Measurements from ENCODE around the gene FAM50B.
"Not testable (repeated sequence)": the region's sequence is repeated elsewhere in the genome, so short reads cannot be mapped to it uniquely, and the experiment has no call there.

FAM50B gene

DNA sequence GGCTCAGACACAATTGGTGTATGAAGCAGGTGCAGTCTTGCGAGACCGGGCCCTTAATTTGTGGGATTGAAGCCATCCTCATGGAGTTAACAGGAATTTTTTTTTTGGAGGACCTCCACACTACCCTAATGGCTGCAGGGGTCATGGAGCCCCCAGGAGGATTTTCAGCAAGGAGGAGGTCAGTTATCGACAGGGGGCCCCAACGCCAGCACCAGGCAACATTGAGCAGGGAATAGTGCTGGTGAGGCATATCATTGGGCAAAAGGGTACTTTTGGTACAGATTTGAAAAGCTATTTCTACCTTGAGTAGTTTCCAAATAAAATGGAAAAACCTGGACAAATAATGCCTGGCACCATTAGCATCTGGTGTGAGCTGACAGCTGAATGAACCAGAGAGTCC lies 6.7 kb downstream of the FAM50B start:
- TF ChIP-seq CTCF (IDR thresholded peaks at IDR 0.05; ENCODE audit: control insufficient read depth, insufficient read depth, low read depth, low read length, missing control alignments), result no peak
- DNase-seq (ENCODE audit: low read depth), result no peak
- no peak overlapping the region for H3K4me3 ChIP-seq (ENCODE audit: control insufficient read depth, low read depth, low read length)

GRCh38 chr6:3856576-3856975 lies 7.4 kb downstream of the FAM50B start:
- no peak for DNase-seq (ENCODE audit: low read depth)
- TF ChIP-seq CTCF (IDR thresholded peaks at IDR 0.05; ENCODE audit: control insufficient read depth, insufficient read depth, low read depth, low read length, missing control alignments), result no peak
- H3K4me3 ChIP-seq (ENCODE audit: control insufficient read depth, low read depth, low read length), result no peak overlapping the region

DNA sequence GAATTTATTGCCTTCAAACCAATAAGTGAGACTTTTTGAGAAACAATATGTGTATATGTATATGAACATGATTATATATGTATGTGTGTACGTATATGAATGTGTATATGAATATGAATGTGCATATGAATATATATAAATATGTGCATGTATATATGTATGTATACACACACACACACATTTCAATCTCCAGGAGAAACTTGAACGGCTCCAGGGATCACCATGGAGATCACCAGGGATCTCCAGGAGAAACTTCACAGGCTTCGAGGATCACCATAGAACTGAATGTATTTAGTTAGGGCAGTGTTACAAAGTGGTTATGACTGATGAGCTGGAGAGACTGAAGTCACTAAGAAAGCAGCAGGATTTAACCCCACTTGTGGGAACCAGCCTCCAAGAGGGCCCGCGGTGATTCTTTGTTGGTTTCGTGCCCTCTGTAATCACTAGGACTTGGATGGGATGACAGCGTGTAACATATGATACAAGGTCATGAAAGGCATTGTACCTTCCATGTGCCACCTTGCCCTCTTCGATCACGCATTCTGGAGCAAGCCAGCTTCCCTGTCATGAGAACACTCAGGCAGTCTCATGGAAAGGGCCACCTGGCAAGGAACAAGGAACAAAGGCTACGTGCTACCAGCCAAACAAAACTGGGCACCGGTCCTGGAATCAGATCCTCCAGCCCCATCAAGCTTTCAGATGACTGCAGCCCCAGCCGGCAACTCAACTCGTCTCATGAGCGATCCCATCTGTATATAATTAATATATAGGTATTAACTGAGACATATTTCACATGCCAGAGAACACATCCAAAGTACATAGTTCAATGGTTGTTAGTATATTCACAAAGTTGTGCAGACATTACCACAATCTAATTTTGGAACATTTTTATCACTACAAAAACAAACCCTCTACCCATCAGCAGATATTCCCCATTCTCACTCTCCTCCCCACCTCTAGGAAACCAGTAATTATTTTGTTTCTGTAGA lies 8.6 kb downstream of the FAM50B start:
- no peak for DNase-seq (ENCODE audit: low read depth)
- no peak for TF ChIP-seq CTCF (IDR thresholded peaks at IDR 0.05; ENCODE audit: control insufficient read depth, insufficient read depth, low read depth, low read length, missing control alignments)
- no peak overlapping the region for H3K4me3 ChIP-seq (ENCODE audit: control insufficient read depth, low read depth, low read length)

DNA sequence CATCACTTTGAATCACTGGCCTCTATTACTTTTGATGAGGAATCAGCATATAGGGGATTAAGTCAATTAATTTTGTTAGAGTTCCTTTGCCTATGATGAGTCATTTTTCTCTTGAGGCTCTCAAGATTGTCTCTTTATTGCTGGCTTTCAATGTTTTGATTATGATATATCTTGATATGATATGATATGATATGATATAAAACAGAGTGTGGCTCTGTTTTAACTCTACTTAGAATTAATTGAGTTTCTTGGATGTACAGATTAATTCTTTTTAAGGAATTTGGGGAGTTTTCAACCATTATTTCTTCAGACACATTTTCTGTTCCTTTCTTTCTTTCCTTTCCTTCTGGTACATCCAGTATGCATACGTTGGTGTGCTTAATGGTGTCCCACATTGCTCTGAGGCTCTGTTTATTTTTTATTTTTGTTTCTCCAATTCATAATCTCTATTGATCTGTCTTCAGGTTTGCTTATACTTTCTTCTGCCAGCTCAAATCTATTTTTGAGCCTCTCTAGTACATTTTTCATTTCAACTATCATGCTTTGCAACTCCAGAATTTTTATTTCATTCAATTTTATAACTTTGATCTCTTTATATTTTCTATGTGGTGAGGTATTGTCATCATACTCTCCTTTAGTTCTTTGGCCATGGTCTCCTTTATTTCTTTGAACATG lies 10.8 kb downstream of the FAM50B start:
- no peak for DNase-seq (ENCODE audit: low read depth)
- TF ChIP-seq CTCF (IDR thresholded peaks at IDR 0.05; ENCODE audit: control insufficient read depth, insufficient read depth, low read depth, low read length, missing control alignments), result no peak
- H3K4me3 ChIP-seq (ENCODE audit: control insufficient read depth, low read depth, low read length), result no peak overlapping the region

DNA sequence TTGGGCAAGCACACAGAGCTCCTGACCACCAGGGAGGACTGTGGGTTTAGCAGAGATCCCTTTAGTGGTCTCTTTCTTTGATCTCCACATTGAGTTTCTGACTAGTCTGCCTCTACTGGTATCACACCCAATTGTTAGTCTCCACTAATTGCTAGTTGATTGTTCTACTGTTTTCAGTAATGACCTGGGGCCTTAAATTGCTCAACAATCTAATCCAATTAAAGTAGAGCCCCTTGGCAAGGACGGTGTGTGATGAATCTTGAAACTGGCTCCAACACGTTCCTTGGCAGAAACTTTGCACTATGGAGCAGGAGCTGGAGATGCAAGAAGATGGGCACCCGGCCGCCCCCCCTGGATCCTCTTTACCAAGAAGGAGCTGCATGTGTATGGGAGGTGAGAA lies 12.3 kb downstream of the FAM50B start:
- DNase-seq (ENCODE audit: low read depth), result no peak
- no peak overlapping the region for H3K4me3 ChIP-seq (ENCODE audit: control insufficient read depth, low read depth, low read length)
- no peak for TF ChIP-seq CTCF (IDR thresholded peaks at IDR 0.05; ENCODE audit: control insufficient read depth, insufficient read depth, low read depth, low read length, missing control alignments)

GRCh38 chr6:3862038-3862437 lies 12.9 kb downstream of the FAM50B start:
- DNase-seq (ENCODE audit: low read depth), result no peak
- no peak for TF ChIP-seq CTCF (IDR thresholded peaks at IDR 0.05; ENCODE audit: control insufficient read depth, insufficient read depth, low read depth, low read length, missing control alignments)
- no peak overlapping the region for H3K4me3 ChIP-seq (ENCODE audit: control insufficient read depth, low read depth, low read length)

DNA sequence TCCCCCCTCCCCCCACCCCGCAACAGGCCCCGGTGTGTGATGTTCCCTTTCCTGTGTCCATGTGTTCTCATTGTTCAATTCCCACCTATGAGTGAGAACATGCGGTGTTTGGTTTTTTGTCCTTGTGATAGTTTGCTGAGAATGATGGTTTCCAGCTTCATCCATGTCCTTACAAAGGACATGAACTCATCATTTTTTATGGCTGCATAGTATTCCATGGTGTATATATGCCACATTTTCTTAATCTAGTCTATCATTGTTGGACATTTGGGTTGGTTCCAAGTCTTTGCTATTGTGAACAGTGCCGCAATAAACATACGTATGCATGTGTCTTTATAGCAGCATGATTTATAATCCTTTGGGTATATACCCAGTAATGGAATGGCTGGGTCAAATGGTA lies 14.1 kb downstream of the FAM50B start:
- not testable (repeated sequence) for H3K4me3 ChIP-seq (ENCODE audit: control insufficient read depth, low read depth, low read length); DNase-seq (ENCODE audit: low read depth)
